Skin of body (tissue), 2 donors: ENCODE measurements around the gene GMNN. TPM values are rescaled to one million over a fixed set of nuclear protein-coding genes. Genes with fewer than 3 reads are reported as not detected.
"Not testable (repeated sequence)": the region's sequence is repeated elsewhere in the genome, so short reads cannot be mapped to it uniquely, and the experiment has no call there.

Source experiments
- DNase-seq: peaks from one replicate; lab custom pipeline; 2025; lab: John Stamatoyannopoulos, UW
- total RNA-seq: library from RNA; depleted of rRNA; stranded (reverse); fragments of >200 nt; gene quantifications from one replicate; pipeline ENCODE4 v1.2.3, GENCODE V29; 2014

The GMNN gene
- 18.2 TPM for total RNA-seq

- peak; percentile 87 for DNase-seq
These were observed at the start of gene GMNN for GRCh38 chr6:24774696-24775519. Gene GMNN, plus strand, starts transcription at chr6:24774937. Its CDS starts 2,310 bp downstream, at chr6:24777247.

GRCh38 chr6:24730653-24731052 lies 44.1 kb upstream of the GMNN start:
- not testable (repeated sequence) for DNase-seq

- DNase-seq: not testable (repeated sequence)
These were observed 43.1 kb upstream of the GMNN start for GRCh38 chr6:24731456-24732134.

- no peak for DNase-seq
These were observed 40.6 kb upstream of the GMNN start for GRCh38 chr6:24734166-24734565.

GRCh38 chr6:24734710-24735109 lies 40.0 kb upstream of the GMNN start:
- not testable (repeated sequence) for DNase-seq

- DNase-seq: no peak
These were observed 36.0 kb upstream of the GMNN start for GRCh38 chr6:24738741-24739140.

- DNase-seq: no peak
These were observed 33.9 kb upstream of the GMNN start for GRCh38 chr6:24740861-24741260.

- DNase-seq: no peak
These were observed 32.5 kb upstream of the GMNN start for GRCh38 chr6:24742216-24742738.

- no peak for DNase-seq
These were observed 31.3 kb upstream of the GMNN start for GRCh38 chr6:24743265-24743943.

GRCh38 chr6:24743944-24744335 lies 30.8 kb upstream of the GMNN start:
- no peak for DNase-seq

- DNase-seq: no peak
These were observed 29.8 kb upstream of the GMNN start for GRCh38 chr6:24744911-24745310.

GRCh38 chr6:24749297-24749696 lies 25.4 kb upstream of the GMNN start:
- no peak for DNase-seq

GRCh38 chr6:24750878-24751277 lies 23.9 kb upstream of the GMNN start:
- DNase-seq: not testable (repeated sequence)

- DNase-seq: no peak
These were observed 22.2 kb upstream of the GMNN start for GRCh38 chr6:24752503-24752902.

GRCh38 chr6:24752917-24753492 lies 21.7 kb upstream of the GMNN start:
- DNase-seq: no peak

GRCh38 chr6:24753545-24753944 lies 21.2 kb upstream of the GMNN start:
- DNase-seq: no peak

GRCh38 chr6:24754378-24754777 lies 20.4 kb upstream of the GMNN start:
- not testable (repeated sequence) for DNase-seq

- DNase-seq: no peak
These were observed 19.5 kb upstream of the GMNN start for GRCh38 chr6:24755279-24755678.

GRCh38 chr6:24757611-24758010 lies 17.1 kb upstream of the GMNN start:
- no peak for DNase-seq

GRCh38 chr6:24759718-24760117 lies 15.0 kb upstream of the GMNN start:
- no peak for DNase-seq

- no peak for DNase-seq
These were observed 14.5 kb upstream of the GMNN start for GRCh38 chr6:24760210-24760609.
